Renal pelvis (tissue), 4 donors: ENCODE data around the gene PNPLA7. TPM values are rescaled to one million over a fixed set of nuclear protein-coding genes. Genes with fewer than 3 reads are reported as not detected.

Experiments
- DNase-seq: peaks from one replicate; pipeline ENCODE4 v3.0.0-alpha.2; 2013
- polyA plus RNA-seq, 3 donors: library from polyadenylated mRNA; unstranded; fragments of 120-200 nt; gene quantifications; one replicate each; pipeline ENCODE4 v1.2.1, GENCODE V29; 2013; ENCODE audit not compliant: insufficient read length in 3 of 3

Gene PNPLA7
- polyA plus RNA-seq, 3 donors, result 2.0 to 4.0 (median 3.1) TPM

DNA sequence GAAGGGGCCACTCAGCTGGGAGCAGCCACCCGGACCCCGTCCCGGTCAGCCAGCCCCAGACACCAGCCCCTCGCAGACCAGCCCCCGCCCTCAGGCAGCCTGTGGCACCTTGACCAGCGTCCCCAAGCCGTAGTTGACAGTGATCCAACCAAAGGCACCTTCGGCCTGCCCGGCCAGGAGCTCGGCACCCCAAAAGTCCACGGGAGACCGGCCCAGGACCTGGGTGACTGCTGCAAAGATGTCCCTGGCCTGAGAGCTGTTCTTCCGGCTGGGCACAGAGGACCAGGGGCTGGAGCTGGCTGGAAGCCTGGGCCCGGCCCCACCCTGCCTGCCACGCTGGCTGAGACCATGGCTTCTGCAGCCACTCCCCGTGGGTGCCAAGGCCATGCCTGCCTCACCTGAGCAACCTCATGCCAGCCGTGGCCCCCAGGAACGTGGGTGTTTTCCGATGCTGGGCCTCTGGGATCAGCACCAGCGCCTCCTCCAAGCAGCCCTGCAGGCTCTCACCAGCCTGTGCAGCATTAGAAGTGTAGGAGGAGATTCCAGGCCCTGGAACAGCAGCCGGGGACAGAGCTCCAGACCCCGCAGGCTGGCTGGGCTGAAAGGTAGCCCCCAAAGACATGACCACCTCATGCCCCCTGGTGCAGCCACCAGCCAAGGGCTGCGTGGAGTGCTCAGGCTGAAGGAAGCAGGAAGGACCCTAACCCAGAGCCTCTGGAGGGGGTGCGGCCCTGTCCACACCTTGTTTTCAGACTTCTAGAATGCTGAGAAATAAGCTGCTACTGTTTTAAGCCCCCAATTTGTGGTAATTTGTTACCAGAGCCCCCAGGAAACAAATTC is 113.2 kb downstream of the PNPLA7 start:
- DNase-seq, result no peak

GRCh38 chr9:137435980-137436760 is 114.0 kb downstream of the PNPLA7 start:
- DNase-seq, result no peak

DNA sequence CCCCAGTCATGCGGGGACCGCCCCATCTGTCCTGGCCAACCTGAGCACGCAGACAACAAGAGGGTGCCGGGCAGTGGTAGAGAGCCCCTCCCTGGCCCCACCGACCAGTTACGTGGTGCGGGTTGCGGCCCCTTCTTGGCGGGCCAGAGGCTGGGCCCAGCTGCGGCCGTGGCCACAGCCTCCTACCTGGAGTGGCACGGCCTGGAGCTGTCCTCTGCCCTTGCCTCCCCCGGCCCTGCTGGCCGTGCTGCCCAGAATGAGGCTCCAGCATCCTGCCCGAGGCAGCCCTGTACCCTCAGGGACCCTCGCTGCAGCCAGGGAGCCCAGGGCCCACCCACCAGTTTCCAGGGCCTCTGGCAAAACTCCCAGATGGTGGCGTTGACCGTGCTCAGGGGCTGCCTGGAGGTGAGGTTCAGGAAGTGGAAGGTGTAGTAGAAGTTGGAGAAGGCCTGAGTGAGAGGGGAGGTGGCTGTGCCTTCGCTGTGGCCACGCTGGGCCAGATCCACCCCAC is 114.8 kb downstream of the PNPLA7 start:
- no peak for DNase-seq

DNA sequence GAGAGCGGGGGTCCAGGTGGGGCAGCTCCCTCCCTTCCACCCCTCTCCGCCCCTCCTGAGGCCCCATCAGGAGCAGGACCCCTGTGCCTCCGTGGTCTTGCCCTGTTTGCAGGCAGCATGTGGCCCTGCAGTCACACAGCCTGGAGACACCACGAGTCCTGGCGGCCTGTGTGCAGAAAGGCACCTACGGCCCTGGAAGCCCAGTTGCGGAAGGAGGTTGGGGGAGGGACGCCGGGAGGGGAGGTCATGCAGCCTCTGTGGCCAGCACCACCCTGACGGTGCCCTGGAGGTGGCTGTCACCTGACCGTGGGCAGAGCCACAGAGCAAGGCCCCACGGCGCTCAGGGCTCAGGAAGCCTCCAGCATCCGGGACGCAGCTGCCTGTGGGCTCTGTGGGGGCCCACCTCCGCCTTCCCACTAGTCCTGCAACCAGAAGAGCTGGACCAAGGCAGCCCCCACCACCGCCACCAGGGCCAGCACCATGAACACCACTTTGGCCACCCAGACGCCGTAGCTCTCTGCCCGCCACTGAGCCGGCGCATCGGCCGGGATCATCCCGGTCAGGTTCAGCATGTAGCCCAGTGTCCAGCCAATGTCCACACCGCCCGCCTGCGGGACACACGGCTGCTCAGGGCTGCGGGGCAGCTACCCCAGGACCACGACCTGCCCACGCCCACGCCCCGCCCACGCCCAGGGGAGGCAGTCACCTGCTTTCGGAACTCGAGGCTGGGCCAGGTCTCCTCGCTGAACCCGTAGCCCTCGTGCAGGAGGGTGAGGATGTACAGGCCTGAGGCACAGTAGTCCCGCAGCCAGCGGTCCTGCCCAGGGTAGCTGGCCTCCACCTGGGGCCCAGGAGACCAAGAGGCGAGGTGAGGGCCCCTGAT is 115.5 kb downstream of the PNPLA7 start:
- no peak for DNase-seq

DNA sequence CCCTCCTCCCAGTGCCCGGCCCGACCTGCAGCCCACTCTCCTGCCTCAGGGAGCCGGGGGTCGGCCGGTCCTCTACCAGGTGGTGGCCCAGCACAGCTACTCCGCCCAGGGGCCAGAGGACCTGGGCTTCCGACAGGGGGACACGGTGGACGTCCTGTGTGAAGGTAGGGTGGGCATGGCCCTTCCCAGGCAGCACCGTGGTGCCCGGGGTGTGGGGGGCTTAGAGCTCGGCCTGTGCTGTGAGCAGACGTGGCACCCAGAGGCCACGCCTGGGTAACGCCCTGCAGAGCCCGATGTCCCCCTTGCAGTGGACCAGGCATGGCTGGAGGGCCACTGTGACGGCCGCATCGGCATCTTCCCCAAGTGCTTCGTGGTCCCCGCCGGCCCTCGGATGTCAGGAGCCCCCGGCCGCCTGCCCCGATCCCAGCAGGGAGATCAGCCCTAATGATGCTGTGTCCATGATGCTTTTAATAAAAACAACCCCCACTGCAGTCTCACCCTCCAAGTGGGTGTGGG is 116.2 kb downstream of the PNPLA7 start:
- no peak for DNase-seq

DNA sequence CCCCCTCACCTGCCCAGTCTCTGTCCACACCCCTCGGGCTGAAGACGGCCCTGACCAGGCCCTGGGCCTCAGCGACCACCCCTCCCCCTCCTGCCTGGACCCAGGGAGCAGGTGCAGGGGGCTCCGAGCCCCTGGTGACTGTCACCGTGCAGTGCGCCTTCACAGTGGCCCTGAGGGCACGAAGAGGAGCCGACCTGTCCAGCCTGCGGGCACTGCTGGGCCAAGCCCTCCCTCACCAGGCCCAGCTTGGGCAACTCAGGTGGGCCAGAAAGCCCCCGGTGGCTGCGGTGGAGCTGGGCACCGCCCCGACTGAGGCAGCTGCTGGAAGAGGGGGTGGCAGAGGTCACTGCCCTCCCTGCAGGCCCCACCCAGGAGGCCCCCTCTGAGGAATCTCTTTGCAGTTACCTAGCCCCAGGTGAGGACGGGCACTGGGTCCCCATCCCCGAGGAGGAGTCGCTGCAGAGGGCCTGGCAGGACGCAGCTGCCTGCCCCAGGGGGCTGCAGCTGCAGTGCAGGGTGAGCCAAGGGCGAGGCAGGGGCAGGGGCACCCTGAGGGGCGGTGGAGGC is 116.8 kb downstream of the PNPLA7 start:
- DNase-seq, result no peak

DNA sequence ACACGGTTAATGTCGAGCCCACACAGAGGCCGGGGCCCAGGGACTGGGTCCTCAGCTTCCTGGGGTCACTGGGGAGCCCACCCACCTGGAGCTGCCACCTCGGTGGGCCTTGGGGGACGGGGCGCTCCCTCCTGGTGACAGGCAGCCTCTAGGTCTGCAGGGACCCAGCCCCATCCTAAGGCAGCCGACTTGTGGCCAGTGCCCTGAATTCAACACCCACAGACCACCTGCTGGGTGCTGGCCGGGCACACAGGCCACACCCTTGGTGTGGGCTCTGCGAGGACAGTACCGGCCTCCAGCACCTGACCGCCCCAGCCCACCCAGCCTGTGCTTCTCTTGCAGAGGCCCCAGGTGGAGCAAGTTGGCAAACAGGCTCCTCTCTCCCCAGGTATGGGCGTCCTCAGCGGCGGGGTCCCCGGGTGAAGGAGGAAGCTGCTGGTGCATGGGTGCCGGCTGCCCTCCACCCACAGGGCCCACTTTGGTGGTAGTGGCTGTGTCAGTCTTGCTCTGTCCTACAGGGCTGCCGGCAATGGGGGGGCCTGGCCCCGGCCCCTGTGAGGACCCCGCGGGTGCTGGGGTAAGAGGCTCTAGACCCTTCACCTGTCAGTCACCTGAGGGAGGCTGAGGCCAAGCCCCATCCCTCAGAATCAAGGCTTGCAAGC is 117.4 kb downstream of the PNPLA7 start:
- DNase-seq, result no peak

DNA sequence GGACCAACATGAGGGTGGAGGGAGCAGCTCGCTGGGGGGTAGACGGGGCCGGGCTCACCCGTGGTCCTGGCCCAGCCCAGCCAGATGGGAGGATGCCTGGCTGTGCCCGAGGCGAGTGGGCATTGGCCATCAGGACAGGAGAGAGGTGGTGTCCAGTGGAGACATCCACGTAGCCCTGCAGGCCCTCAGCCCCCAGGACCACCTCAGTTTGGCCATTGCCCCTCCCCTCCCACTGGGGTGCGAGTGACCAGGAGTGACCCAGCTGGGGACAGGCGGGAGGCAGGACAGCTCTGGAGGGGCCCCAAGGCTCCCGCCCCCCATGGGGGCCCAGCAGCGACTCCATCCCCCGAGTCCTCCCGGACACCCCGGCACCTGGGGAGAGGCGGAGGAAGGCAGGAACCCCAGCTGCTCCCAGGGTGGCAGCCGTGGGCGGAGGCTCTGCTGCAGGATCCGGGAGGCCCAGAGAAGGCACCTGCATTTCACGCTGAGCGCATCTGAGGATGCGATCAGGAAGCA is 118.7 kb downstream of the PNPLA7 start:
- no peak for DNase-seq

GRCh38 chr9:137430723-137431415 is 119.3 kb downstream of the PNPLA7 start:
- no peak for DNase-seq

- no peak for DNase-seq
These were observed 120.1 kb downstream of the PNPLA7 start for GRCh38 chr9:137429974-137430722.

DNA sequence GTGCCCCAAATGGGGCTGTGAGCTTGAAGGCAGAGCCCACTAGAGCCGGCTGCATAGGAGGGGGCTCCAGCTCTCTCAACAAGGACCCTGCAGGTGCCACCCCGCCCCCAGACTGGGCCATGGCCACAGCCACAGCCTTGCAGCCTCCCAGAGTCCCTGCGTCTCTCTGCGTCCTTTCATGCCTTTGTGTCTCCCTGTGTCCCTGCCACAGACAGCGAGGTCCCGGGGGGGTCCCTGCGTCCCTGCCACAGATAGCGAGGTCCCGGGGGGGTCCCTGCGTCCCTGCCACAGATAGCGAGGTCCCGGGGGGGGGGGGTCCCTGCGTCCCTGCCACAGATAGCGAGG is 120.7 kb downstream of the PNPLA7 start:
- DNase-seq, result no peak

- DNase-seq, result no peak
These were observed 121.2 kb downstream of the PNPLA7 start for GRCh38 chr9:137428841-137429545.

DNA sequence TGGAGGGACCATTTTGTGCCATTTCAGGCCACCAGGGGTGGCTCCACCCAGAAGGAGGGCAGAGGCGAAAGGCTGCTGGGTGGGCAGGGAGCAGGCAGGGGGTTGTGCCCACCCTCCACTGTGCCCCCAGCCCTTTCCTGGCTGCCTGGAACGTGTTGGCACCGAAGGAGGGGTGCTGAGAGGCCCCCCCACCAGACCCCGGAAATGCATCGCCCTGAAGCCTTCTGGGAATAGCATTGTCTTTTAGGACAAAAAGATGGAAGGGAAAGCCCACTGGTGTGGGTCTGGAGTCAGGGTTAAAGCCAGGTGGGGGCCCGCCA is 121.9 kb downstream of the PNPLA7 start:
- no peak for DNase-seq

DNA sequence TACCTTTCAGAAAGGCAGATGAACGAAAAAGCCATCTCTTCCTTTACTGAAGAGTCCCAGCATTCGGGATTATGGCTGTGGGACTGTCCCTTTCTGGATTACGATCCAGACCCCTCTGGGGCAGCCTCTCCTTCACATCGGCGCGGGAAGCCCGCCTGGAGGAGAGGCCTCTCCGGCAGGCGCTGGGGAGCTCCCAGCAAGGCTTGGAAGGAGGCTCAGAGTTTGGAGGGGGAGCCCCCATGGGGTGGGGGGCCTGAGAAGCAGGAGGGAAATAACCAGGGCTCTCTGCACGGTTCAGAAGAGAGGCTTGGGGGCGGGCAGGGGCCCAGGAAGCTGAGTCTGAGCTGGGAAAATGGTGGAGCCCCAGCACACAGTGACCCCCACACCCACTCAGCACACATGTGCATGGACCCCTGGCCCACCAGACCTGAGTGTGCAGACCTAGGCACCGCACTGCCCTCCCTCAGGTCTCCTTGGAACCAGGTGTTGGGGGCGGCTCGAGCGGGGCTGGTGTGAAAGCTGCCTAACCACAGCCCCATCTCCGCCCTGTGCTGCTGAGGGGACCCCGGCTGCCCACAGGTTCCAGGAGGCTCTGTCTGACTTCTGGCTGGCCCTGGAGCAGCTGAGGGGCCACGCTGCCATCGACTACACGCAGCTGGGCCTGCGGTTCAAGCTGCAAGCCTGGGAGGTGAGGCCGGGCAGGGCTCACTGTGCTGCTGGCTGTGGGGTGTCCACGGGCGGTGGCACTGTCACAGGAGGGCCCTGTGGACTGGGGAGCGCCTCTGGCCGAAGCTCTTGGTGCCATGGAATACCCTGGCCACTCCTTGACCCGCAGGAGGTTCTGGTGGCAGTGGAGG is 122.5 kb downstream of the PNPLA7 start:
- DNase-seq, result no peak

DNA sequence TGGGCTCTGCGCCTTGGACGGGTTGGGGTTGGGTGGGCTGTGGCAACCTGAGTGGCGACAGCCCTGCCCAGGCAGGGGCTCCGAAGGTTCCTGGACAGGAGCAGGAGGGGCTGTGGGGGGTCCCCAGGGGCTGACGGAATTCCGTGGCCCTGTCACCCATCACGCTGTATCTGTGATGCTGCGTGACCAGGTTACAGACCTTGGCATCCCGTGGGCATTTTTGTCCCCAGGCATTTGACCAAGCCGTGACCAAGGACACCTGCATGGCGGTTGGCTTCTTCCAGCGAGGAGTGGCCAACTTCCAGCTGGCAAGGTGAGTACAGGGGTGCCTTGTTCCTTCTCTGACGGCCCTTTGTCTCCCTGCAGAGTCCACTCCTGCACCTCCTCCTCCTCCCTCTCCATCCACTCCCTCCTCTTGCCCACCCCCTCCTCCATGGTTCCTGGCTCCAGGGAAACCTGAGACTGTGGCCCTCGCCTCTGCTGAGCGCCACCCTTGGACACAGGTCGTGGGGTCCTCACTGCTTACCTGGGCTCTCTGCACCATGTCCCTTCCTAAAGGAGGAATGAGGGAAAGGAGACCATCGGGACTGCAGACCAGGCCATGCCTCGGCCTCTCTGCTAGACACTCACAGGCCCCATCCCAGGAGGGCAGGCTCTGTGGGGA is 124.1 kb downstream of the PNPLA7 start:
- DNase-seq, result no peak

DNA sequence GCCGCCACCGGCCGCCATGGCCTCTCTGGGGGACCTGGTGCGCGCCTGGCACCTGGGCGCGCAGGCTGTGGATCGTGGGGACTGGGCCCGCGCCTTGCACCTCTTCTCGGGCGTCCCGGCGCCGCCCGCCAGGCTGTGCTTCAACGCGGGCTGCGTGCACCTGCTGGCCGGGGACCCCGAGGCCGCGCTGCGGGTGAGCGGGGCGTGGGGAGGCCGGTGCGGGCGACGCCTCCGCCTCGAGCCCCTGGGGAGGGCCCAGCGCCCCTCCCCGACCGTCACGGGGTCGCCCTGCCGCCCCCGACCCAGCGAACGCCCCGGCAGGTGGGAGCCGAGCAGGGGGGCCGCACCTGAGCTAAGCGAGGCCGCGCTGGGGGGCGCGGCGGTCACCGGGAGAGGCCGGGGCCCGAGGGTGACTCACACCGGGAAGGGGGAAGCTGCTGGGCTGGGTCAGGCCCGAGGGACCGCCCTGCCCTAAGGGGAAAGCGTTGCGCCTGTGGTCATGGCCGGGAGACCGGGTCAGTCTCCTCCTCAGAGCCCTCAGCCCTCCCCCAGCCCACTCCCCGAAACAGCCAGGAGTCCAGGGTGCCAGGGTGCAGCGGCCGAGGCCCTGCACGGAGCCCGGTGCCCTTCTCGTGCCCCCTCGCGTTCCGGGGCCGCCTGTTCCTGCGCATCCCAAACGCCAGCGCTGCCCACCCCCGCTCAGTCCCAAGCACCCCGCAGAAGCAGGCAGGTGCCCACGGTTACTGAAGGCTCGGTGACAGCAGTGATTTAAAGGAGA is 126.5 kb downstream of the PNPLA7 start:
- DNase-seq, result no peak
